ENCODE data around the gene KIAA1671.

KIAA1671 gene

GRCh38 chr22:25110596-25110845 lies 158.0 kb downstream of the KIAA1671 start:
- Histone ChIP-seq H3K9me3 (ENCODE audit: low read length) (no peaks in the 10 kb centered on the region), H3K9ac (ENCODE audit: low read length) (no peak overlapping the region), H3K4me1 (ENCODE audit: insufficient read depth, low read length, severe bottlenecking) (peaks cover 4% of the 10 kb centered on the region), H3F3A (ENCODE audit: insufficient read depth, low read length) (no peaks in the 10 kb centered on the region), H2AFZ (ENCODE audit: low read length) (no peak overlapping the region), H3K9me2 (ENCODE audit: low read depth, low read length) (no peaks in the 10 kb centered on the region), H3K27ac (ENCODE audit: low read depth, low read length, poor library complexity, severe bottlenecking) (no peak overlapping the region), H3K36me3 (ENCODE audit: insufficient read depth, low read length) (no peaks in the 10 kb centered on the region), H3K4me2 (ENCODE audit: low read length) (no peak overlapping the region), H3K4me3 (ENCODE audit: low read depth, low read length, poor library complexity, severe bottlenecking) (no peak overlapping the region), H3K27me3 (ENCODE audit: insufficient read depth, low read length) (peaks cover 4% of the 10 kb centered on the region; the same call in 1 of the 2 replicates), H3K79me2 (ENCODE audit: insufficient read depth, low read length) (no peaks in the 10 kb centered on the region), H4K20me1 (ENCODE audit: insufficient read depth, low read length) (no peaks in the 10 kb centered on the region)
- TF ChIP-seq EZH2 (IDR thresholded peaks at IDR 0.05; ENCODE audit: borderline replicate concordance, low read length) (no peak), CTCF (IDR thresholded peaks at IDR 0.05; ENCODE audit: low read length) (no peak)

DNA sequence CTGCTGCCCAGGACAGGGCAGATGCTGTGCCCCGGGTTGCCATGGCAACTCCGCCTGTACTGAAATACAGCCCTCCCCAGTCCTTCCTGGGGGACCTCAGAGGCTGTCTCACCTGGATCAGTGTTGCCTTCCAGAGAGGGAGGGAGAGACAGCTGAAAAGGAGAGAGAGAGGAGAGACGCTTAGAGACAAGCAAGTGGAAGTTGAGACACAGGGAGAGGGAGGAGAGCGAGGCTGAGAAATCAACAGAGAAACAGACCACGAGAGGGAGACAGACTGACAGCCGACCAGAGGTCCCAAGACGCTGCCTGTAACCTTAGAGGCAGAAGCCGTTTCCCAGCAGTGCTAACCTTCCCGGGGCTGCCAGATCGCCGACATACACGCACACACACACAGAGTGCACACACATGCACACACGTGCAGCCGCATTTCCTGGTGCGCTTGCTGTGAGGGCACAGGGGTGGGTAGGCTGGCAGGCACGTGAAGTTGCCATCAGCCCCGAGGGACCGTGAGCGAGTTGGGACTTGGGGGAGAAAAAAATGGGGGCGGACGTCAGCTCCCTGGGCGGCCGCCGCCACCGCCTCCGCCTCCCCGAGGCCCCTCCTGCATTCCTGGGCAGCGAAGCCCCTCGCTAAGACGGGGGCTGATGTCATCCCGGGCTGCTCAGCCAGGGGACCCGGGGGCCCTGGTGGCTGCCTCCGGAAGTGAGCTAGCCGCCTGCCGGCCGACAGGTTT lies 158.5 kb downstream of the KIAA1671 start:
- H3K4me1 ChIP-seq (ENCODE audit: insufficient read depth, low read length, severe bottlenecking) = peaks cover 4% of the 10 kb centered on the region
- H4K20me1 ChIP-seq (ENCODE audit: insufficient read depth, low read length) = no peaks in the 10 kb centered on the region
- no peaks in the 10 kb centered on the region for H3K9me2 ChIP-seq (ENCODE audit: low read depth, low read length)
- no peaks in the 10 kb centered on the region for H3K79me2 ChIP-seq (ENCODE audit: insufficient read depth, low read length)
- H2AFZ ChIP-seq (ENCODE audit: low read length) = no peak overlapping the region
- peak overlapping the region; percentile 36 for H3K4me3 ChIP-seq (ENCODE audit: low read depth, low read length, poor library complexity, severe bottlenecking)
- H3K36me3 ChIP-seq (ENCODE audit: insufficient read depth, low read length) = no peaks in the 10 kb centered on the region
- H3K27me3 ChIP-seq (ENCODE audit: insufficient read depth, low read length) = peaks cover 4% of the 10 kb centered on the region; the same call in 1 of the 2 replicates
- H3K27ac ChIP-seq (ENCODE audit: low read depth, low read length, poor library complexity, severe bottlenecking) = no peak overlapping the region
- no peak for TF ChIP-seq EZH2 (IDR thresholded peaks at IDR 0.05; ENCODE audit: borderline replicate concordance, low read length)
- TF ChIP-seq CTCF (IDR thresholded peaks at IDR 0.05; ENCODE audit: low read length) = peak; percentile 49; the same call in 1 of the 2 replicates
- H3K4me2 ChIP-seq (ENCODE audit: low read length) = peak overlapping the region; percentile 40; the same call in 1 of the 2 replicates
- no peaks in the 10 kb centered on the region for H3F3A ChIP-seq (ENCODE audit: insufficient read depth, low read length)
- no peak overlapping the region for H3K9ac ChIP-seq (ENCODE audit: low read length)
- H3K9me3 ChIP-seq (ENCODE audit: low read length) = no peaks in the 10 kb centered on the region

DNA sequence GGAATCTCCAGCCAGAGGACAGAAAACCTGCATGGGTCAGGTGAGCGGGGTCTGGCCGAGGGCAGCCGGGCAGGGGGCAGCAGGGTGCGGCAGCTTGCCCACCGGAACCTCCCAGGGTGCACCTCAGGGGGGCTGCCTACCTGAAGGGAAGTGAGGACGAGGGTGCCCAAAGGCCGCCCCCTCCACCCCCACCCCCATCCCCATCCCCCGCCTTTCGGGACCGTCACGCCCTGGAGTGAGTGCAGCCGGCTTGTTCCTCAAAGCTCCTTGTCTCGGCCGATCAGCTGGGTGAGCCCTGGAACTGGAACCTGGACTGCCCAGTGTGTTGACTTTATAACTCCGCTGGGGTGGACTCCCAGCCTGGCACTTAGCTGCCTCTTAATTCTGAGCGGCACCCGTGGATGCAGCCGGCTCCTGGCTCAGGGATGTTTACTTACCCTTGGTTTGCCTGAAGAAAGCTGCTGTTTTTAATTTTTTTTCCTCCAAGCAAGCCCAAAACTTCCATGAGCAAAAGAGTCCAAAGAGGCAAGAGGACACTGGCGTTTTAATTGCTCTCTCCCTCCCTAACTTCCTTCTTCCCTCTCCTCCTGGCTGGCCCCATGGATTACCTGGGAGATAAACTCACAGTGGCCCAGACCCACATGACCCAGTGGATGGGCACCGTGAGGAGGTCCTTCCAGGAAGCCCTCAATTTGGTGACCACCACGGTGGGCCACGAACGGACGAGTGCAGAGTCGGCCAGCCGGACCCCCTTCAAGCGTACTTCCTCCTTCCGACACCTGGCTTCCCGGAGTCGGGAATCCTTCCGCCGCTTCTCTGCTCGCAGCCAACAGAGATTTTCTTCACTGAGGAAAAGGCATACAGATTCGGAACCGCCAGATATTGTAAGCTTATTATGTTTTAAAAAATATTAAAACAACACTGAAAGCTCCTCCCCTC lies 159.3 kb downstream of the KIAA1671 start:
- Histone ChIP-seq H3K4me3 (ENCODE audit: low read depth, low read length, poor library complexity, severe bottlenecking) (peak overlapping the region; percentile 36), H3K27ac (ENCODE audit: low read depth, low read length, poor library complexity, severe bottlenecking) (no peak overlapping the region), H2AFZ (ENCODE audit: low read length) (no peak overlapping the region)

More for the DNA sequence above, 159.3 kb downstream of the KIAA1671 start:
- Histone ChIP-seq H3F3A (ENCODE audit: insufficient read depth, low read length) (no peaks in the 10 kb centered on the region), H3K9me2 (ENCODE audit: low read depth, low read length) (no peaks in the 10 kb centered on the region), H4K20me1 (ENCODE audit: insufficient read depth, low read length) (no peaks in the 10 kb centered on the region), H3K79me2 (ENCODE audit: insufficient read depth, low read length) (no peaks in the 10 kb centered on the region), H3K36me3 (ENCODE audit: insufficient read depth, low read length) (no peaks in the 10 kb centered on the region), H3K27me3 (ENCODE audit: insufficient read depth, low read length) (peaks cover 4% of the 10 kb centered on the region; the same call in 1 of the 2 replicates), H3K9ac (ENCODE audit: low read length) (no peak overlapping the region), H3K4me2 (ENCODE audit: low read length) (peak overlapping the region; percentile 40; the same call in 1 of the 2 replicates), H3K9me3 (ENCODE audit: low read length) (no peaks in the 10 kb centered on the region), H3K4me1 (ENCODE audit: insufficient read depth, low read length, severe bottlenecking) (peaks cover 4% of the 10 kb centered on the region)
- TF ChIP-seq CTCF (IDR thresholded peaks at IDR 0.05; ENCODE audit: low read length) = no peak
- no peak for TF ChIP-seq EZH2 (IDR thresholded peaks at IDR 0.05; ENCODE audit: borderline replicate concordance, low read length)
